ENCODE measurements around the gene FAP.

DNA sequence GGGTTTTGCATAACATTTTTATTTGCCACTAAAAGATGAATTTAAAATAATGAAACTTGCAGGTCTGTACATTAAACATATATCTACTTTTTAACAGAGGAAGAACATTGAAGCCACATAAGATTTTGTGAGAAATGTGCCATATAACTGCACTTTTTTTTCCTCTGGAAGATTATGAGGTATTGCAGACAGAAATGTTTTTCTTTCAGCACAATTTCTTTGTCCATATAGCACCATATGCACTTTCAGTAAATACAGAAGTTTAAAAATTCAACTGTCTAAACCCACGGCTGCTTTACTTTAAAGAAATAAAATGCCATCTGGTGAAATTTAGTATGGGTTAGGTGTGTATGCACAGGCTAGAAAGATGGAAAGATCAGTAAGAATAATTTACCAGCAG, 470 bp upstream of the FAP start:
- no peak for TF ChIP-seq POLR2A (IDR thresholded peaks at IDR 0.05; ENCODE audit: low read depth, low read length)
- no peak for TF ChIP-seq PAX5 (IDR thresholded peaks at IDR 0.05; ENCODE audit: insufficient read depth, low read length, severe bottlenecking)
